ENCODE measurements around the gene KCTD21.

DNA sequence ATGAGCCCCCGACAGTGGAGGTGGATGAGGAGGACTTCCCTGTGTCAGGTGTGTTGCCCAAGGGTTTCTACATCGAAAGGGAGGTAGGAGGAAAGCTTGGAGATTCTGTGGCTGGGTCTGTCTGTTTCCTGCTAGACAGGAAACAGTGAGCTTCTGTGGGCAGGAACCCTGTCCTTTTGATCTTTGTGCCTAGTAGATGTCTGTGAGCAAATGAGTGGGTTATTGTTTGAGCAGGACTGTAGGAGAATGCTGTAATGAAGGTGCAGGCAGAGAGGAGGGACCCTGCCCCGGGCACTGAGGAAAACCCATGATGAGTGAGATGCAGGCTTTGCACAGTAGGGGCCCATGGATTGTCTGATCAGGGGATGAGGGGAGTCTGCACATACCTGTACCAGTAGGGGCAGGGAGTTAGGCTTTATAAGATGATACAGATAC is 14.3 kb upstream of the KCTD21 start:
- TF ChIP-seq EP300 (IDR thresholded peaks at IDR 0.05) (no peak), CTCF (IDR thresholded peaks at IDR 0.05) (no peak), POLR2A (IDR thresholded peaks at IDR 0.05) (no peak)

Data from ovary (tissue), 3 donors.